Mesothelial cell of epicardium (in vitro differentiated cells): Measurements from ENCODE around the gene JMJD1C. TPM values are rescaled to one million over a fixed set of nuclear protein-coding genes. Genes with fewer than 3 reads are reported as not detected.

Experiments
- DNase-seq, 2 experiments: peaks; one replicate each; pipeline ENCODE4 v3.0.0; 2021; ENCODE audit warnings: low spot score in 2 of 2; ENCODE audit not compliant: unreplicated experiment in 2 of 2
- H3K27ac Mint-ChIP-seq: 2 replicates; pipeline ENCODE4 v1.8.0; 2021; ENCODE audit warnings: mixed read lengths
- H3K27me3 Mint-ChIP-seq: 2 replicates; pipeline ENCODE4 v1.8.0; 2021; ENCODE audit warnings: low read depth, mixed read lengths
- H3K36me3 Mint-ChIP-seq: 2 replicates; pipeline ENCODE4 v1.8.0; 2021; ENCODE audit warnings: mixed read lengths
- H3K4me1 Mint-ChIP-seq: 2 replicates; pipeline ENCODE4 v1.8.0; 2021; ENCODE audit warnings: mixed read lengths
- H3K4me3 Mint-ChIP-seq: 2 replicates; pipeline ENCODE4 v1.8.0; 2021; ENCODE audit warnings: mild to moderate bottlenecking, moderate library complexity, mixed read lengths
- H3K9me3 Mint-ChIP-seq: 2 replicates; pipeline ENCODE4 v1.8.0; 2021; ENCODE audit warnings: mixed read lengths
- CTCF ChIP-seq: fragments of 200-600 bp; sonication (generic); IDR thresholded peaks from one replicate; pipeline ENCODE4 v1.5.0; 2021; ENCODE audit warnings: antibody characterized with exemption; ENCODE audit not compliant: unreplicated experiment
- total RNA-seq: library from RNA; stranded (reverse); gene quantifications from 3 replicates; pipeline ENCODE4 v1.2.1, GENCODE V29; 2021

The JMJD1C gene
- total RNA-seq, 1 donor from 2014 or later = 112 TPM

DNA sequence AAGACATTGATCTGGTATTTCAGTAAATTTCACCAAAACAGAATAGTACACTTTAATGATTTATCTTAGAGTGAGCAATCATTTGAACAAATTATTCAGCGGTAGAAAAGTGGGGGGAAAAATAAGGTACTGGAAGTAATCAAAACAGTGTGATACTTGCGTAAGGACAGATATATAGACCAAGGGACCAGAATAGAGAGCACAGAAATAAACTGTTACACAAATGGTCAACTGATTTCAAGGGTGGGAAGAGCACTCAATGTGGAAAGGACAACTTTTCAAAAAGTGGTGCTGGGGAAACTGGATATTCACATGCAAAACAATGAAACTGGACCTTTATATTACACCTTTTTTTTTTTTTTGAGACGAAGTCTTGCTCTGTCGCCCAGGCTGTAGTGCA is 212.7 kb downstream of the JMJD1C start:
- H3K4me1 Mint-ChIP-seq = peaks cover 13% of the 10 kb centered on the region
- H3K27me3 Mint-ChIP-seq = no peaks in the 10 kb centered on the region
- no peak overlapping the region for H3K4me3 Mint-ChIP-seq
- DNase-seq = no peak
- no peaks in the 10 kb centered on the region for H3K9me3 Mint-ChIP-seq
- no peak overlapping the region for H3K27ac Mint-ChIP-seq
- peaks cover 14% of the 10 kb centered on the region for H3K36me3 Mint-ChIP-seq
- no peak for TF ChIP-seq CTCF

DNA sequence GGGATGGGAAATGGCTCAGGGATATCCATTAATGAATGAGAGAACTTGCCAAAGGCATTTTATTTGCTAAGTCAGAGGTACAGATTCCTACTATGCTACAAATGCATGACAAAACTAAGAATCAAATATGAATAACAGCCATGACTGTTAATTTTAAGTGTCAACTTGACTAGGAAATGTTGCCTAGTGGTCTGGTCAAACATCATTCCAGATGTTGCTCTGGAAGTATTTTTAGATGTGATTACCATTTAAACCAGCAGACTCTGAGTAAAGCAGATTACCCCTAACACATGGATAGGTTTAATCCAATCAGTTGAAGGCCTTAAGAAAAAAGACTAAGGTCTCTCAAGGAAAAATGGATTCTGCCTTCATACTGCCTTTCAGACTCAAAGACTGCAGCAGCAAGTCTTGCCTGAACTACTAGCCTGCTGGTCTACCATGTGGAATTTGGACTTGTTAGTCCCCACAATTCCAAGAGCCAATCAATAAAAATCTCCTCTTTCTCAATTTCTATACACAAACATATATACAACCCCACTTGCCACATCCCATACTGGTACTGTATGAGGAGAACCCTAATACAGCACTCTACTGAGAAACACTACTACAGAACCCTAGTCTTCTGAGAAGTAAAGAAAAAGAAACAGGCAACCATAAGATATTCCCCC is 213.5 kb downstream of the JMJD1C start:
- no peak for DNase-seq
- H3K9me3 Mint-ChIP-seq = peaks cover under 1% of the 10 kb centered on the region
- H3K36me3 Mint-ChIP-seq = peaks cover 14% of the 10 kb centered on the region
- peak overlapping the region; percentile 51 for H3K27ac Mint-ChIP-seq
- no peak for TF ChIP-seq CTCF
- H3K27me3 Mint-ChIP-seq = no peaks in the 10 kb centered on the region
- H3K4me3 Mint-ChIP-seq = no peak overlapping the region
- H3K4me1 Mint-ChIP-seq = peaks cover 10% of the 10 kb centered on the region

- DNase-seq = no peak
- Mint-ChIP-seq H3K36me3 (peaks cover 29% of the 10 kb centered on the region), H3K4me1 (peaks cover 7% of the 10 kb centered on the region), H3K4me3 (no peak overlapping the region), H3K9me3 (peaks cover 18% of the 10 kb centered on the region), H3K27me3 (no peaks in the 10 kb centered on the region), H3K27ac (no peak overlapping the region)
- no peak for TF ChIP-seq CTCF
These were observed 215.7 kb downstream of the JMJD1C start for GRCh38 chr10:63250032-63250431.

- H3K27me3 Mint-ChIP-seq = no peaks in the 10 kb centered on the region
- TF ChIP-seq CTCF = no peak
- H3K27ac Mint-ChIP-seq = no peak overlapping the region
- H3K36me3 Mint-ChIP-seq = peaks cover 33% of the 10 kb centered on the region
- no peak for DNase-seq
- H3K9me3 Mint-ChIP-seq = peaks cover 18% of the 10 kb centered on the region
- no peak overlapping the region for H3K4me3 Mint-ChIP-seq
- H3K4me1 Mint-ChIP-seq = peaks cover 3% of the 10 kb centered on the region
These were observed 218.0 kb downstream of the JMJD1C start for GRCh38 chr10:63247771-63248170.

- TF ChIP-seq CTCF = no peak
- H3K27me3 Mint-ChIP-seq = no peaks in the 10 kb centered on the region
- DNase-seq = no peak
- no peak overlapping the region for H3K27ac Mint-ChIP-seq
- peaks cover 18% of the 10 kb centered on the region for H3K9me3 Mint-ChIP-seq
- H3K36me3 Mint-ChIP-seq = peaks cover 33% of the 10 kb centered on the region
- H3K4me3 Mint-ChIP-seq = no peak overlapping the region
- H3K4me1 Mint-ChIP-seq = no peaks in the 10 kb centered on the region
These were observed 219.4 kb downstream of the JMJD1C start for GRCh38 chr10:63246356-63246755.
